Fibroblast of pulmonary artery (primary cell): ENCODE results near the gene PLTP.
A peak's percentile ranks its signal among the peaks of the same experiment; 100 is the strongest.

ENCODE experiments used
- DNase-seq: peaks from one replicate; pipeline ENCODE4 v3.0.0-alpha.2; 2010; ENCODE audit warnings: low read depth
- H3K4me3 ChIP-seq: replicated peaks from 2 replicates; pipeline ENCODE4 v1.5.1; 2011; ENCODE audit warnings: low read depth, mild to moderate bottlenecking, control low read depth, low read length, moderate library complexity
- TF ChIP-seq, protein P1 (sequence below): IDR thresholded peaks from 2 replicates; pipeline ENCODE4 v1.5.1; 2011; ENCODE audit warnings: mild to moderate bottlenecking, control low read depth, low read length, inconsistent platforms; ENCODE audit errors: missing control alignments

The PLTP gene

DNA sequence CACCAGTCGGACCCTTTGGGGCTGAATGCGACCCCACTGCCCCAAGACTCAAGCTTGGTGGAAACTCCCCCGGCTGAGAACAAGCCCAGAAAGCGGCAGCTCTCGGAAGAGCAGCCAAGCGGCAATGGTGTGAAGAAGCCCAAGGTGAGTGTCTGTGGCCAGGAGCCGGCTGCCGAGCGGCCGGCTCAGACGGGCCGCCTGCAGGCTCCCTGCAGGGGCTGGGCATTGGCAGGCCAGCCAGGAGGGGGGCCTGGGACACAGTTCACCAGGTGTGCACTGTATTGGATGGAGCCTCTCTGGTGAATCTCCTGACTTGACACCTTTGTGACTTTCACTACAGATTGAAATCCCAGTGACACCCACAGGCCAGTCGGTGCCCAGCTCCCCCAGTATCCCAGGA is 28.5 kb upstream of the PLTP start:
- no peak overlapping the region for H3K4me3 ChIP-seq
- TF ChIP-seq, protein P1, sequence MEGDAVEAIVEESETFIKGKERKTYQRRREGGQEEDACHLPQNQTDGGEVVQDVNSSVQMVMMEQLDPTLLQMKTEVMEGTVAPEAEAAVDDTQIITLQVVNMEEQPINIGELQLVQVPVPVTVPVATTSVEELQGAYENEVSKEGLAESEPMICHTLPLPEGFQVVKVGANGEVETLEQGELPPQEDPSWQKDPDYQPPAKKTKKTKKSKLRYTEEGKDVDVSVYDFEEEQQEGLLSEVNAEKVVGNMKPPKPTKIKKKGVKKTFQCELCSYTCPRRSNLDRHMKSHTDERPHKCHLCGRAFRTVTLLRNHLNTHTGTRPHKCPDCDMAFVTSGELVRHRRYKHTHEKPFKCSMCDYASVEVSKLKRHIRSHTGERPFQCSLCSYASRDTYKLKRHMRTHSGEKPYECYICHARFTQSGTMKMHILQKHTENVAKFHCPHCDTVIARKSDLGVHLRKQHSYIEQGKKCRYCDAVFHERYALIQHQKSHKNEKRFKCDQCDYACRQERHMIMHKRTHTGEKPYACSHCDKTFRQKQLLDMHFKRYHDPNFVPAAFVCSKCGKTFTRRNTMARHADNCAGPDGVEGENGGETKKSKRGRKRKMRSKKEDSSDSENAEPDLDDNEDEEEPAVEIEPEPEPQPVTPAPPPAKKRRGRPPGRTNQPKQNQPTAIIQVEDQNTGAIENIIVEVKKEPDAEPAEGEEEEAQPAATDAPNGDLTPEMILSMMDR: no peak
- no peak for DNase-seq

DNA sequence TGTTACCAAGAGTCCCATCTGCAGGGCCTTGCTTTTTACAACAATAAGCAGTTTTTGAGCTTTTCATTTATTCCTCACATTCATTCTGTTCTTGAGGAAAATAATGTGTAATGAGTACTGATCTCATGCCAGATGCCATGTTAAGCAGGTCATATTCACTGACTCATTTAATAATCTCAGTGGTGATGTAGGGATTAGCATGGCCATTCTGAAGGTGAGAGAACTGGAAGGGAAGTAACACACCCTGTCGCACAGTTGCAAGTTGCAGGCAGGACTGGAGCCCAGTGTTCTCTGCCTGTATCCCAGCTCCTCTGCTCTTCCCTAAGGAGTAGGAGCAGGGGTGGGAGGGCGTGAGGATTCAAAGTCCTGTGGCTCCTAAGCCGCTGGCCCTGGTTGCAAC is 28.1 kb upstream of the PLTP start:
- no peak for DNase-seq
- H3K4me3 ChIP-seq: no peak overlapping the region
- TF ChIP-seq, protein P1: no peak

DNA sequence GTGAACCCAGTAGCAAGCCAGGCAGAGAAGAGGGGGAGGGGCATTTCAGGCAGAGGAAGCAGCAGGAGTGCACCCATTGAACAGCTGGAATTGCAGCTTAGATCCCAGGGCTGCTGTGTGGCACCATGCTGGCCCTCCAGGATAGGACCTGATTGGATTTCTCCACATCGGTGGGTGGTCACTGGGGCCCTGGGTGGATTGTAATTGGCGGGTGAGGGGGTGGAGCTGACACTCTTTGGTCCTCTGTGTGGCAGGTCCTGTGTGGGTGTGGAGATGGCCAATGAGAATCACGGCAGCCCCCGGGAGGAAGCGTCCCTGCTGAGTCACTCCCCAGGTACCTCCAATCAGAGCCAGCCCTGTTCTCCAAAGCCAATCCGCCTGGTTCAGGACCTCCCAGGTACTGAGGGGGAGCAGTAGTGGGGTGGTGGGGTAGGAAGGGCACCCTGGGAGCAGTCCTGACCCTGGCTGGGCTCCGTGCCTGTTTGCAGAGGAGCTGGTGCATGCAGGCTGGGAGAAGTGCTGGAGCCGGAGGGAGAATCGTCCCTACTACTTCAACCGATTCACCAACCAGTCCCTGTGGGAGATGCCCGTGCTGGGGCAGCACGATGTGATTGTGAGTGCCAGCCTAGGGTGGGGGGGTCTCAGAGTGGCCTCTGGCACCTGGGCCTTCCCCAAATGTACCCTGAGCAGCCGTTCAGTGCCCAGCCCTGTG is 26.9 kb upstream of the PLTP start:
- TF ChIP-seq, protein P1: no peak
- no peak overlapping the region for H3K4me3 ChIP-seq
- DNase-seq: no peak

DNA sequence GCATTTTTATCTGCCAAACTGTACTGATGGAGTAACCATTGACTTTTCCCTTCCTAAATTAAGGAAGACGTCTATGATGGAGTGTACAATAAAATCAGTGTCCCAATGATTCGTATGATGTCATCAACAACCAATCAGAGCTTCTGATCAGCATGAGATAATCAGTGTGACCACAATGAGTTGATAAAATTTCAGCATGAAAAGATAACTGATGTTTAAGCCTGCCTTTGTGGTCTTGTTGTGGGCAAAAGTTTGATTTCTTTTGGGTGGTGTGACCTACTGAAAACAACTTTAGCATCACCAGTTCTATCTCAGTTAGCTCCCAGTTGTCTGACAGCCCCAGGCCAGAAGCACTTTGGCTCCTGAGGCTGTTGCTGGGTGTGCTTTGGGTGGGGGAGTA is 25.8 kb upstream of the PLTP start:
- H3K4me3 ChIP-seq: no peak overlapping the region
- DNase-seq: no peak
- TF ChIP-seq, protein P1: no peak

DNA sequence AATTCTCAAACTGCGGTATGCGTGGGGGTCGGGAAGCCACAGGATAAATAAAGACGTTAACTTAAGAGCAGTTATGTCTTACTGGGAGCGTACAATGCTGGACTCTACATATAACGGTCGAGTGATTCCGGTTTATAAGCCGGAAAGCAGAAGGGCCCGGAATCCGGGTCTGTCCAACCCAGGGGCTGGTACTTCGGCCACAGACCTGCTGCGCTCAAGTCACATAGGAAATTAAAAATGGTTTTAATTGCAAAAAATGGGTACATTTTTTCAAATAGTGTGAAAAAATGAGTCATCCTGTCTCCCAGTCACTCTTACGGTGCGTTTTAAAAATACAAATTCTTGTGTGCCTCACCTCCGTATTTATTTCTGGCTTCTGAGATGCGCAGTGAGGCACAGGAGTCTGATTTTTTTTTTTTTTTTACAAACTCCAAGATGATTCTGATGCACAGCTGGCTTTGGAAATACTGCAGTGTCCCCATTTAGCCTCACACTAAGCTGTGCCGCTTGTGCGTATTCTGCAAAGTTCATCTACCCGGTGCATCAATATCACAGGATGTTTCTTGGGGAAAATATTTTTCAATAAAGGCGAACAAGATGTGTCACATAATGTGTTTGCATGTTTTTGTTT is 23.6 kb upstream of the PLTP start:
- TF ChIP-seq, protein P1: no peak
- no peak for DNase-seq
- peak overlapping the region; percentile 67 for H3K4me3 ChIP-seq

DNA sequence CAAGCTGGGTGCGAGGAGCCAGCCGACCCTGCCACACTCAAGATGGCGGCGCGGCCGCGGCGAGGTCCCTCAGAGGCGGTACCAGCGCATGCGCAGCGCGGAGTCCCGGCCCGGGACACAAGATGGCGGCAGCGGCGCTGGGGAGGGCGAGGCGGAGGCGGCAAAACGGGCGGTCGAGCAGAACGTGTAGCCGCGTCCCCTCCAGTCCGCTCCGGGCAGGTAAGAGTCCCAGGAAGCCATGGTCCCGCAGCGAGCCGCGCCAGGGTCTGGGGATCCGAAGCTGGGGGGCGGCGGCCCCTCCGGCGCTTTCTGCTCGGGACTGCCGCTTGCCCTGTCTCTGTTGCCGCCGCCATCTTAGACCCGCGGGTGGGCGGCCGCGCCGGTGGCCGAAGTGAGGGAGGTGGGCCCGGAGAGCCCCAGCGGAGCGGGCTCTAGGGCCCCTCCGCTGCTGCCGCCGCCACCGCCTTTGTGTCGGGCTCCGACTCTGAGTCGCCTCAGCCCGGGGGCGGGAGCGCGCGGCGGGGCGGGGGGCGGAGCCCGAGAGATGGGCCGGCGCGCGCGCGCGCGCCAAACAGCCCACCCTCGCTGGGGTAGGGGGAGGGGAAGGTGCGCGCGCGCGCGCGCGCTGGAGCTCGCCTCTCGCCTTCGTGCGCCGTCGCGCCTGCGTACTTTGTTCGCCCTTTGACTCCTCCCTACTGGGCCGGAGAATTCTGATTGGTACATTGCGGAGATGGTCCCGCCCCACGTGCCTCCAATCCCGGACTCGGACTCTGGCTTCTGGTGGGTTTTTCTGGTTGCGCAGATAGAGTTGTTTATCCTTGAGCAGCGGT is 22.8 kb upstream of the PLTP start, which contains the start of gene PCIF1:
TSS of gene PCIF1 (plus strand) at position 98 of the 830 bp plus-strand sequence. CDS start 4,317 bp downstream, outside the sequence.
- TF ChIP-seq, protein P1: no peak
- peak within 1 kb of the TSS; percentile 97 for H3K4me3 ChIP-seq

More for the DNA sequence above, 22.8 kb upstream of the PLTP start, which contains the start of gene PCIF1:
- peak; percentile 99 for DNase-seq
